GM23338 (cell line): ENCODE results near the gene IMMP1L.

Source experiments
- CREB1 ChIP-seq: fragments of 250-450 bp; sonication (Bioruptor Pico); IDR thresholded peaks from 2 replicates; pipeline ENCODE4 v1.5.0; 2020; ENCODE audit warnings: low read depth, mild to moderate bottlenecking, moderate library complexity
- TF ChIP-seq, protein P1 (sequence below), 2 experiments: fragments of 200-600 bp in 1 of 2; sonication (generic) in 1 of 2; conservative IDR thresholded peaks; 2 replicates each; pipeline versions ENCODE4 v1.5.1 to v1.6.1; 2016 to 2017; ENCODE audit warnings: antibody characterized with exemption in 2 of 2, low read depth in 2 of 2, mild to moderate bottlenecking in 2 of 2, moderate library complexity in 1 of 2

DNA sequence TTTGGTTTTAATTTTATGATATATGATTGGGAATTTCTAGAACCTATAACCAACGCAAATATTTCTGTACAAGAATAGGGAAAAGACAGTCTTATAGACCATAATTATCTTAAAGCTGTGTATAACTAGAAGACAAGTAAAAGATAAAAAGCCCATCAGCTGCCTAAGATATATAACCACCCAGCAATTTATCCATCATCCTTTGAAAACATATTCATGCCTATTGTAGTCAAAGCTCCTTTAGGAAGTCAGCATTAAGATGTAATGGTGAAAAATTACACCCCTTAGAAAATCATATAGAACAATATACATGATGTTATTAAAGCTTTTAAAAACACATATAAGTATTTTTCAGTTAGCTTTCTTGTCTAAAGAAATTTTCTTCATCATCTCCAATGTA is 46.5 kb upstream of the IMMP1L start:
- TF ChIP-seq, protein P1, sequence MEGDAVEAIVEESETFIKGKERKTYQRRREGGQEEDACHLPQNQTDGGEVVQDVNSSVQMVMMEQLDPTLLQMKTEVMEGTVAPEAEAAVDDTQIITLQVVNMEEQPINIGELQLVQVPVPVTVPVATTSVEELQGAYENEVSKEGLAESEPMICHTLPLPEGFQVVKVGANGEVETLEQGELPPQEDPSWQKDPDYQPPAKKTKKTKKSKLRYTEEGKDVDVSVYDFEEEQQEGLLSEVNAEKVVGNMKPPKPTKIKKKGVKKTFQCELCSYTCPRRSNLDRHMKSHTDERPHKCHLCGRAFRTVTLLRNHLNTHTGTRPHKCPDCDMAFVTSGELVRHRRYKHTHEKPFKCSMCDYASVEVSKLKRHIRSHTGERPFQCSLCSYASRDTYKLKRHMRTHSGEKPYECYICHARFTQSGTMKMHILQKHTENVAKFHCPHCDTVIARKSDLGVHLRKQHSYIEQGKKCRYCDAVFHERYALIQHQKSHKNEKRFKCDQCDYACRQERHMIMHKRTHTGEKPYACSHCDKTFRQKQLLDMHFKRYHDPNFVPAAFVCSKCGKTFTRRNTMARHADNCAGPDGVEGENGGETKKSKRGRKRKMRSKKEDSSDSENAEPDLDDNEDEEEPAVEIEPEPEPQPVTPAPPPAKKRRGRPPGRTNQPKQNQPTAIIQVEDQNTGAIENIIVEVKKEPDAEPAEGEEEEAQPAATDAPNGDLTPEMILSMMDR (conservative IDR thresholded peaks at IDR 0.05; ENCODE audit: low read depth in 2 of 2) = no peak
- TF ChIP-seq CREB1 (CRISPR knock-in tag) = no peak
